ENCODE measurements around the gene ADAMTSL3.
"Not testable (repeated sequence)": the region's sequence is repeated elsewhere in the genome, so short reads cannot be mapped to it uniquely, and the experiment has no call there.

Gene ADAMTSL3

DNA sequence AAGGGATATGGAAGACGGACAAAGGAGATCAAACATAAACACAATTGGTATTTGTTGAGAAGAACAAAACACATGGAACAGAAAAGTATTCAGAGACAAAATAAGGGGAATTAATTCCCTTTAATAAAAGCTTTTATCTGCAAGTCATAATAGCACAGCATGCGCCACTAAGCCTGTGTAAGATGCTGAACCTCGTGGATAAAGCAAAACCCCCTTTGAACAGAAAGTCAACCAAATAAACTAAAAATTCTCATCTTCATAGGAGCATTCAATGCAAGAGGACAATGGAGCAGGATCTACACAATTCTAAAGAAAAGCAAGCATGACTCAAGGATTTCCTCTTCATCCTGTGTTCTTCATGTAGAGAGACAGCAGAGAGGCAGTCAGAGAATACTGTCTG lies 307.4 kb downstream of the ADAMTSL3 start:
- no peak overlapping the region for H3K4me3 ChIP-seq (ENCODE audit: low read depth, low read length)
- no peak for DNase-seq (ENCODE audit: low read depth)
- TF ChIP-seq, protein P1, sequence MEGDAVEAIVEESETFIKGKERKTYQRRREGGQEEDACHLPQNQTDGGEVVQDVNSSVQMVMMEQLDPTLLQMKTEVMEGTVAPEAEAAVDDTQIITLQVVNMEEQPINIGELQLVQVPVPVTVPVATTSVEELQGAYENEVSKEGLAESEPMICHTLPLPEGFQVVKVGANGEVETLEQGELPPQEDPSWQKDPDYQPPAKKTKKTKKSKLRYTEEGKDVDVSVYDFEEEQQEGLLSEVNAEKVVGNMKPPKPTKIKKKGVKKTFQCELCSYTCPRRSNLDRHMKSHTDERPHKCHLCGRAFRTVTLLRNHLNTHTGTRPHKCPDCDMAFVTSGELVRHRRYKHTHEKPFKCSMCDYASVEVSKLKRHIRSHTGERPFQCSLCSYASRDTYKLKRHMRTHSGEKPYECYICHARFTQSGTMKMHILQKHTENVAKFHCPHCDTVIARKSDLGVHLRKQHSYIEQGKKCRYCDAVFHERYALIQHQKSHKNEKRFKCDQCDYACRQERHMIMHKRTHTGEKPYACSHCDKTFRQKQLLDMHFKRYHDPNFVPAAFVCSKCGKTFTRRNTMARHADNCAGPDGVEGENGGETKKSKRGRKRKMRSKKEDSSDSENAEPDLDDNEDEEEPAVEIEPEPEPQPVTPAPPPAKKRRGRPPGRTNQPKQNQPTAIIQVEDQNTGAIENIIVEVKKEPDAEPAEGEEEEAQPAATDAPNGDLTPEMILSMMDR (IDR thresholded peaks at IDR 0.05; ENCODE audit: low read depth, low read length, missing control alignments): no peak

DNA sequence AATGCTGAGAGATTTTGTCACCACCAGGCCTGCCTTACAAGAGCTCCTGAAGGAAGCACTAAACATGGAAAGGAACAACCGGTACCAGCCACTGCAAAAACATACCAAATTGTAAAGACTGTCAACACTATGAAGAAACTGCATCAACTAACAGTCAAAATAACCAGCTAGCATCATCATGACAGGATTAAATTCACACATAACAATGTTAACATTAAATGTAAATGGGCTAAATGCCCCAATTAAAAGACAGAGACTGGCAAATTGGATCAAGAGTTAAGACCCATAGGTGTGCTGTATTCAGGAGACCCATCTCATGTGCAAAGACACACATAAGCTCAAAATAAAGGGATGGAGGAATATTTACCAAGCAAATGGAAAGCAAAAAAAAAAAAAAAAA lies 311.0 kb downstream of the ADAMTSL3 start:
- not testable (repeated sequence) for DNase-seq (ENCODE audit: low read depth); H3K4me3 ChIP-seq (ENCODE audit: low read depth, low read length)

DNA sequence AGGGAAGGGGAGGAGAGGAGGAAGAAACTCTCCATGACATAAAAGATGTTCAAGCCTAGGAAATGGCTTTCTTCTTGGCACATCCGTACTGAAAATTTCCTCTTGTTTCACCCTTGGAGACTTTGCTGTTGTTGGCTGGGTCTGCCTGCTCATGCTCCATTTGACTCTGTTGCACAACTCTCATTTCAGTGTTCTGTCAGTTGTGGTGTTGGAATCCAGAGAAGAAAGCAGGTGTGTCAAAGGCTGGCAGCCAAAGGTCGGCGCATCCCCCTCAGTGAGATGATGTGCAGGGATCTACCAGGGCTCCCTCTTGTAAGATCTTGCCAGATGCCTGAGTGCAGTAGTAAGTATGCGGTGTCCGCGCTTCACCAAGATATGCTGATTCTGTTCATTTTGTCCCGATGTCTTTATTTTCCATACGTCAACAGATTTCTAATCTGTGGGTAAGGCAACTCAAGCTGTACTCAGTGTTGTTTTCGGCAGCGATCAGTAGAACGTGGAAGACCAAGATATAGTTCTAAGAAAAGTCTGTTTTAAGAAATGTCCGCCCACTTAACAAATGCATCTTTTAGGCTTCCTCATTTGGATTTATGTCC lies 316.5 kb downstream of the ADAMTSL3 start:
- no peak for DNase-seq (ENCODE audit: low read depth)
- TF ChIP-seq, protein P1 (IDR thresholded peaks at IDR 0.05; ENCODE audit: low read depth, low read length, missing control alignments): no peak

DNA sequence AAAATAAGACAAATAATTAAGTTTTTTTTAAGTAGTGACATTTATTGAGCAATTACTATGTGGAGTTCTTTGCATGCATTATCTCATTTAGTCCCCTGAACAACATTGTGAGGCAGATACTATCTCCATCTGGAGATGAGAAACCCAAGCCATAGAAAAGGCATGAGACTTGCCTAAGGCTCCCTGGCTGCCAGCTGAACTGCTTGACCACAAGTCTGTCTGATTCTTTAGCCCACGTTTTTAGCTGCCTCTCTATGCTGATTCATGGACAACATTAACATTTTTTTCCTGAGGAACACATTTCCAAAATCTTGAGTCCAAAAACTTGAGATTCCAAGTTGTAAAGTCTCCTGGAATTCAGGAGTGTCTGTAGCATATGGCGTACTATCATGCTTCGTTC lies 318.1 kb downstream of the ADAMTSL3 start:
- TF ChIP-seq, protein P1 (IDR thresholded peaks at IDR 0.05; ENCODE audit: low read depth, low read length, missing control alignments): no peak
- H3K4me3 ChIP-seq (ENCODE audit: low read depth, low read length): no peak overlapping the region
- DNase-seq (ENCODE audit: low read depth): no peak

More for the DNA sequence above, 316.5 kb downstream of the ADAMTSL3 start:
- no peak overlapping the region for H3K4me3 ChIP-seq (ENCODE audit: low read depth, low read length)

DNA sequence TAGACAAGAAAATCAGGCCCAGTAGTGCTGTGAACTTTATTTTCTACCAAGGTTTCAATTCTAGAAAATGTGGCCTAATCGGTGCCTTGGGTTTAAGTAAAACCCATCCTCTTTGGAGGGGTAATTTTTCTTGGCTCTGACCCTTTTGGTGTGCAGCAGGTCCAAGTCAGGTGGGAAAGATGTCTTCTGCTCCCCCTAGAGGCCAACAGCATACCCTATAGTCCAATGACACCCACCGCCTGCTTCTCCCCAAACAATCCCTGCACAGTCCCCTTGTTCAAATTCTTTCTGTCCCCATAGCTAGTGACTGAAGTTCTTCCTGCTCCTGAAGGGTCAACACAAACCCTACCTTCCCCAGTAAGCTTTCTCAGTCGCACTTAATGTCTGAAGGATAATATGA lies 319.9 kb downstream of the ADAMTSL3 start:
- TF ChIP-seq, protein P1 (IDR thresholded peaks at IDR 0.05; ENCODE audit: low read depth, low read length, missing control alignments): peak; percentile 86
- no peak overlapping the region for H3K4me3 ChIP-seq (ENCODE audit: low read depth, low read length)
- peak; percentile 30 for DNase-seq (ENCODE audit: low read depth)

DNA sequence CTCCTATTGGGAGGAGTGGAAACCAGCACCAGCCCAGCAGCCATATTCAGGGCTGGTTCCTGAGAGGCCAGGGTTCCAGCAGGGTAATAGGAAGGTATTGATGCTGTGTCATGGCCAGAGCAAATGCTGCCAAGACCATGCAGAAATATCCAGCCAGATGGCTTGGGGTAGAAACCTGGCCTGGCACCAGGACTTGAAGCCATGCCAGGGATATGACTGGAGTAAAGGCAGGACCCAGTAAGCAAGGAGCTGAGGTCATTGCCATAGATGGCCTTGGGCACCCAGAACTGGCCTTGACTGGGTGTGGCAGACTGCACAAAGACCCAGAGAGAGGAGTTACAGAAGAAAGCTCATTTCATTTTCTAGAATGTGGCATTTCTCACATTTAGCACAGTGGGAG lies 324.1 kb downstream of the ADAMTSL3 start:
- TF ChIP-seq, protein P1 (IDR thresholded peaks at IDR 0.05; ENCODE audit: low read depth, low read length, missing control alignments): no peak
- DNase-seq (ENCODE audit: low read depth): no peak
- no peak overlapping the region for H3K4me3 ChIP-seq (ENCODE audit: low read depth, low read length)

DNA sequence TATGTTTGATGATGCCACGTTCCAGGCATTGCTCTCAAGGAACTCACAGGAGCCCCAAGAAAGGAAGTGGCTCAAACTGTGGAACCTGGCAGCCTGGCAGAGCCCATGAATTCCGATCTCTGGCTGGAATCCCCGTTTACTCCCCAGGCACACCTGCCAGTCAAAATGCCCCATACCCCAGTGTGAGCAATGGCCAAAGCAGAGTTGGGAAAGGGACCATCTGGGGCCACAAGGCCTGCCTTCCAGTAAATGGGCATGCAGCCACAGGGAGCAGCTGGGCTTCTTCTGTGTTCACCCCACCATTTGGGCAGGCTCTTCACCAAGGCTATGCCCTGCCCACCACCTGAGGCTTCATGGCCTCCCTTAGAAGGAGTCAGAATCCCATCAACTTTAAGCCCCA lies 324.7 kb downstream of the ADAMTSL3 start:
- H3K4me3 ChIP-seq (ENCODE audit: low read depth, low read length): no peak overlapping the region
- no peak for DNase-seq (ENCODE audit: low read depth)
- TF ChIP-seq, protein P1 (IDR thresholded peaks at IDR 0.05; ENCODE audit: low read depth, low read length, missing control alignments): no peak

All from GM12864 (cell line).